ENCODE results near the gene LMOD2.

DNA sequence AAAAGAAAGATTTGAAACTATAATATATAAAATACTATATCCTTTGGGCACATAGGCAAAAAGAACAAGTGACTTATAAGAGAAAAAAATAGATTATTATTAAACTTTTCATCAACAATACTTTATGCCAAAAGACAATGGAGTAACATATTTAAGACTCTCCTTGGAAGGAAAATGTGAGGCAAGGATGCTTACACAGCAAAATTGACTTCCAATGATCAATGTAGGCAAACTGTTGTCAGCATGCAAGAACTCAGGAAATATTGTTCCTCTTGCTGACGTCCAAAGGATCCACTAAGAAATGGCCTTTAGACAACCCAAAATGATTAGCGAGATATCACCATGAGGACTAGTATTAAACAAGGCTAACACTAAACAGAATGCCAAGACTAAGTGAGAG is 22.9 kb upstream of the LMOD2 start:
- no peak for TF ChIP-seq POLR2AphosphoS5 (IDR thresholded peaks at IDR 0.05)
- TF ChIP-seq POLR2A (IDR thresholded peaks at IDR 0.05): no peak
